ENCODE measurements around the gene LAD1.

Gene LAD1

GRCh38 chr1:201345081-201345355 is 54.1 kb downstream of the LAD1 start:
- no peaks in the 10 kb centered on the region for H3K36me3 ChIP-seq (ENCODE audit: insufficient read depth, low read length)
- H3K9me3 ChIP-seq (ENCODE audit: insufficient read depth, low read depth, low read length) = no peaks in the 10 kb centered on the region
- no peaks in the 10 kb centered on the region for H3K79me2 ChIP-seq (ENCODE audit: insufficient read depth, low read length)
- H3K9me2 ChIP-seq (replicated peaks; ENCODE audit: low read depth, low read length) = no peaks in the 10 kb centered on the region
- H3K4me1 ChIP-seq (ENCODE audit: insufficient read depth, low read length, poor library complexity, severe bottlenecking) = no peaks in the 10 kb centered on the region
- no peak for TF ChIP-seq EZH2phosphoT487 (IDR thresholded peaks at IDR 0.05; ENCODE audit: borderline replicate concordance)
- no peak for TF ChIP-seq CTCF (conservative IDR thresholded peaks at IDR 0.05; ENCODE audit: low read length)
- H3K4me2 ChIP-seq (ENCODE audit: low read depth, low read length, poor library complexity, severe bottlenecking) = no peak overlapping the region
- no peaks in the 10 kb centered on the region for H3F3A ChIP-seq (ENCODE audit: low read depth)
- H2AFZ ChIP-seq (ENCODE audit: low read length) = no peak overlapping the region
- H3K27me3 ChIP-seq (ENCODE audit: insufficient read depth, low read length, poor library complexity, severe bottlenecking) = peaks cover 6% of the 10 kb centered on the region
- H4K20me1 ChIP-seq (ENCODE audit: insufficient read depth, low read length, poor library complexity, severe bottlenecking) = no peaks in the 10 kb centered on the region
- no peak overlapping the region for H3K9ac ChIP-seq (ENCODE audit: low read depth, low read length, poor library complexity, severe bottlenecking)
- no peak overlapping the region for H3K4me3 ChIP-seq (ENCODE audit: low read length, poor library complexity, severe bottlenecking)

GRCh38 chr1:201344206-201345080 is 54.7 kb downstream of the LAD1 start:
- Histone ChIP-seq H2AFZ (ENCODE audit: low read length) (no peak overlapping the region), H3K9me2 (replicated peaks; ENCODE audit: low read depth, low read length) (no peaks in the 10 kb centered on the region), H3K27me3 (ENCODE audit: insufficient read depth, low read length, poor library complexity, severe bottlenecking) (peaks cover 6% of the 10 kb centered on the region), H3K4me2 (ENCODE audit: low read depth, low read length, poor library complexity, severe bottlenecking) (no peak overlapping the region), H4K20me1 (ENCODE audit: insufficient read depth, low read length, poor library complexity, severe bottlenecking) (no peaks in the 10 kb centered on the region), H3K36me3 (ENCODE audit: insufficient read depth, low read length) (no peaks in the 10 kb centered on the region), H3K4me3 (ENCODE audit: low read length, poor library complexity, severe bottlenecking) (no peak overlapping the region), H3F3A (ENCODE audit: low read depth) (no peaks in the 10 kb centered on the region), H3K4me1 (ENCODE audit: insufficient read depth, low read length, poor library complexity, severe bottlenecking) (no peaks in the 10 kb centered on the region), H3K9me3 (ENCODE audit: insufficient read depth, low read depth, low read length) (no peaks in the 10 kb centered on the region), H3K79me2 (ENCODE audit: insufficient read depth, low read length) (no peaks in the 10 kb centered on the region), H3K9ac (ENCODE audit: low read depth, low read length, poor library complexity, severe bottlenecking) (no peak overlapping the region)
- TF ChIP-seq EZH2phosphoT487 (IDR thresholded peaks at IDR 0.05; ENCODE audit: borderline replicate concordance) = no peak
- TF ChIP-seq CTCF (conservative IDR thresholded peaks at IDR 0.05; ENCODE audit: low read length) = no peak

- H3K4me1 ChIP-seq (ENCODE audit: insufficient read depth, low read length, poor library complexity, severe bottlenecking) = no peaks in the 10 kb centered on the region
- H3K36me3 ChIP-seq (ENCODE audit: insufficient read depth, low read length) = no peaks in the 10 kb centered on the region
- H3K4me3 ChIP-seq (ENCODE audit: low read length, poor library complexity, severe bottlenecking) = no peak overlapping the region
- H3F3A ChIP-seq (ENCODE audit: low read depth) = no peaks in the 10 kb centered on the region
- no peaks in the 10 kb centered on the region for H4K20me1 ChIP-seq (ENCODE audit: insufficient read depth, low read length, poor library complexity, severe bottlenecking)
- no peak overlapping the region for H3K9ac ChIP-seq (ENCODE audit: low read depth, low read length, poor library complexity, severe bottlenecking)
- H2AFZ ChIP-seq (ENCODE audit: low read length) = no peak overlapping the region
- TF ChIP-seq CTCF (conservative IDR thresholded peaks at IDR 0.05; ENCODE audit: low read length) (no peak), EZH2phosphoT487 (IDR thresholded peaks at IDR 0.05; ENCODE audit: borderline replicate concordance) (no peak)
- H3K9me3 ChIP-seq (ENCODE audit: insufficient read depth, low read depth, low read length) = no peaks in the 10 kb centered on the region
- no peak overlapping the region for H3K4me2 ChIP-seq (ENCODE audit: low read depth, low read length, poor library complexity, severe bottlenecking)
- H3K79me2 ChIP-seq (ENCODE audit: insufficient read depth, low read length) = no peaks in the 10 kb centered on the region
- H3K27me3 ChIP-seq (ENCODE audit: insufficient read depth, low read length, poor library complexity, severe bottlenecking) = peaks cover 6% of the 10 kb centered on the region
- H3K9me2 ChIP-seq (replicated peaks; ENCODE audit: low read depth, low read length) = no peaks in the 10 kb centered on the region
Measured at GRCh38 chr1:201341377-201341776, 57.7 kb downstream of the LAD1 start.
